TTC549 (cell line): Measurements from ENCODE around the gene B3GAT1.

Experiments
- FAIRE-seq: peaks from 2 replicates; lab custom pipeline; 2012; peaks lifted over from hg19 to GRCh38; lab: Jason Lieb, UNC

The B3GAT1 gene

DNA sequence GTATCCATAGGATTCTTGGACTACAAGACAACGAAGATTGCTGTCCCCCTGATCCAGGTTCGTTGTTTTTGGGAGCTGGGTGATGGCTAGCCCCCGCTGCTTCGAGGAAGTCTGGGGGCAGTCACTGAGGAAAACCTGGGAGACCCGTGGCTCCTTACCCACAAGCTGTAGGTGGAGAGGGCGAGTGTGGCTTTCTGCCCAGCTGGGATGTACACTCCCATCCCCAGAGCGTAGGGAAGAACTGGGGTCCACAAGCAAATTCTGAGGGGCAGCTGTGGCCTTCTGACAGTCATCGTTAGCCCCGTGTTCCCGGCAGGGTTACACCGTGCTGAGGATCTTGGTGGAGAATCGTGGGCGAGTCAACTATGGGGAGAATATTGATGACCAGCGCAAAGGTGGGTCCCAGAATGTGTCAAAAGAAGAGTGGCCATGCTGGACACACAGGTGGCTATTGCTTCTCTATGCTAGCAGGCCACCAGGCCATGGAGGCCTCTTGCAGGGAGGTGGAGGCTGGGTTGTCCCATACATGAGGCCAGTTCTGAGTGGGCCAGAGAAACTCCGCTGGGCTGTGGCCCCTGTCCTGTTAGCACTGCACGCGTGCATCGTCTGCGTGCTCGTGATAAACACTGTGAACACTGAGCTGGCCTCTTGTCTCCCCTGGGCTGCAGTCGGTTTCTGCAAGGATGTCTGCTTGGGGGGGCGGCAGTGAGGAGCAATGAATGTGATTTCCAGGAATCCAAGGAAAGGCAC lies 40.4 kb downstream of the B3GAT1 start:
- no peak for FAIRE-seq

DNA sequence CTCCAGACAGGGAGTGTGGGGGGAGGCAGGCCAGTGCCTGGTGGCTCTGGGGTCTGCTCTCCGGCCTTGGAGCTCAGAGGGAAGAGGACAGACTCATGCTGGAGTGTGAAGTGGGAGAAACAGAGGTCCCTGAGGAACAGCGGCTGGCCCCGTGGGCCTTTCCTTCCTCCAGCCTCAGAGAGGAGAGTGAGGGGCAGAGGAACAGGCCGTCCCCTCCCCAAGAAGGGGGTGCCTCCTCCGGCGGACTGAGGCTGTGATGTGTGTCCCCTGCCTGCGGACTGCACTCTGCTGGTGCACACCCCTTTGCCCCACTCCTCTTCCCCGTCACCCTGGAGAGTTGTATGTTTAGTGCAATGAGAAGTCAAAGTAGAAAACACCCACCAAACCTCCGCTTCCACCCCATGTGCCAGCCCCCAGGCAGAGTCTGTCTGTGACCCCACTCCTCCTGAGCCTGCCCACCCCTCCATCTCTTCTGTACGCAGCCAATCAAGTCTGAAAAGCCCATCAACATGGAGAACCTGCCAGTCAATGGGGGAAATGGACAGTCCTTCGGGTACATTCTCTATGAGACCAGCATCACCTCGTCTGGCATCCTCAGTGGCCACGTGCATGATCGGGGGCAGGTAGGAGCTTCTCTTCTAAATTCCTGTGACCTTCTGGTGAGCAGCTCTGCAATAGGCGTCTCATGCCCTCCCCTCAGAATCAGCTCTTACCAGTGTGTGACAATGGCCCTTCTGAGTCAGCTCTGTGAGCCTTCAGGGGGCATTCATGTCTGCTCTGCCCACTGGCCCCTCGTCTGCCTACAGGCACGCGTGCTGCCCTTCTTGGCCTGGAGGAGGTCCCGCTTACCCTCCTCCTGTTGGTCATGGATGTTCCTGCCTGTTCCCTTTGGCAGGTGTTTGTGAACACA lies 41.3 kb downstream of the B3GAT1 start:
- no peak for FAIRE-seq

- FAIRE-seq = no peak
These were observed 42.2 kb downstream of the B3GAT1 start for GRCh38 chr11:134369656-134370525.

DNA sequence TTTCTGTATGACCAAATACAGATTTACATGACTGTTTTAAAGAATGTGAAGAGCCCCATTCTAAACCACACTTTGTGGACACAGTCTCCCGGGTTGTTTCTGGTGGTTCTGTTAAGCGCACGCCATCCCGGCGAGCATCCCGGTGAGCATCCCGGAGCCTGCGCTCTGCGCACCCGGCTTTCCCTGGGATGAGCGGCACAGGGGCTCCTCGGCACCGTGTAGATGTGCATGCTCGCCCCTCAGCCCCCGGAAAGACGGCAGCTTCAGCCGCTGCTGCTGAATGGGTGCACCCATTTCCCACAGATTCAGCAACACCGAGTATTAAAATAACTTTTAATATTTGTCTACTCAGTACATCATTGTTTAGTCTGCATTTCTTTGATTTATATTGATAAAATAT lies 44.3 kb downstream of the B3GAT1 start:
- FAIRE-seq = no peak

DNA sequence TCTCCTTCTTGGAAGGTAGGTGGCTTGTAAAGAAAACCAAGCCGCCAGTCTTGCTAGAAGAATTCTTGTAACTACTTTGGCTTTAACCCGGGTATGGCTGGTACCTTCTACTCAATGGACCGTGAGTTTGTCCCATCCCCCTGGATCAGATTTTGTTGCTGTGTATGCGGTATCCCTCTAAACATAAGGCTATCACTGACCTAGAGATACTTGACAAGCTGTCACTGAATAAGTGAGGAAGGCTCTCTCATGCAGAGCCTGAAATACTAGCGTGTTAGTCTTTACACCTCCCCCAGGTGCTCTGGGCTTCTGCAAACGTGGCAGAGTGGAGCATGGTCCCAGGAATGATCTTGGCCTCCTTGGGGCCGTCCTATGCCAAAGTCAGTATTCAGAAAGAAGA lies 45.8 kb downstream of the B3GAT1 start:
- FAIRE-seq = no peak

GRCh38 chr11:134365011-134365925 lies 46.8 kb downstream of the B3GAT1 start:
- no peak for FAIRE-seq

- FAIRE-seq = no peak
These were observed 47.8 kb downstream of the B3GAT1 start for GRCh38 chr11:134364261-134364660.

DNA sequence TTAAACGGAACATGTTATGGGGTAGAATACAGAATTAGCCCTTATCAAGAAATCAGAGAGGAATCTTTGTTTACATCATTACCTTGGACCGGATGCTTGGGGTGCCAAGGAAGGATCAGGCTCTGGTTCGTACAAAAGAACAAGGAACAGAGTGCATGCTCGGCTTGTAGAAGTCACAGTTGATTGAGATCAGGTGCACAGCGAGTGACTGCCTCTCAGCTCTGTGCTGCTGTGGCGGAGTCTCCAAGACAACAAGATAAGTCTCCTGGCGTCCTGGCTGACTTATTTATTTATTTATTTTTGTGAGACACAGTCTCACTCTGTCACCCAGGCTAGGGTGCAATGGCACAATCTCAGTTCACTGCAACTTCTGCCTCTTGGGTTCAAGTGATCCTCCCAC lies 48.5 kb downstream of the B3GAT1 start:
- no peak for FAIRE-seq

- no peak for FAIRE-seq
These were observed 48.9 kb downstream of the B3GAT1 start for GRCh38 chr11:134363161-134363560.

- no peak for FAIRE-seq
These were observed 49.7 kb downstream of the B3GAT1 start for GRCh38 chr11:134362192-134362901.

- no peak for FAIRE-seq
These were observed 50.4 kb downstream of the B3GAT1 start for GRCh38 chr11:134361661-134362060.

DNA sequence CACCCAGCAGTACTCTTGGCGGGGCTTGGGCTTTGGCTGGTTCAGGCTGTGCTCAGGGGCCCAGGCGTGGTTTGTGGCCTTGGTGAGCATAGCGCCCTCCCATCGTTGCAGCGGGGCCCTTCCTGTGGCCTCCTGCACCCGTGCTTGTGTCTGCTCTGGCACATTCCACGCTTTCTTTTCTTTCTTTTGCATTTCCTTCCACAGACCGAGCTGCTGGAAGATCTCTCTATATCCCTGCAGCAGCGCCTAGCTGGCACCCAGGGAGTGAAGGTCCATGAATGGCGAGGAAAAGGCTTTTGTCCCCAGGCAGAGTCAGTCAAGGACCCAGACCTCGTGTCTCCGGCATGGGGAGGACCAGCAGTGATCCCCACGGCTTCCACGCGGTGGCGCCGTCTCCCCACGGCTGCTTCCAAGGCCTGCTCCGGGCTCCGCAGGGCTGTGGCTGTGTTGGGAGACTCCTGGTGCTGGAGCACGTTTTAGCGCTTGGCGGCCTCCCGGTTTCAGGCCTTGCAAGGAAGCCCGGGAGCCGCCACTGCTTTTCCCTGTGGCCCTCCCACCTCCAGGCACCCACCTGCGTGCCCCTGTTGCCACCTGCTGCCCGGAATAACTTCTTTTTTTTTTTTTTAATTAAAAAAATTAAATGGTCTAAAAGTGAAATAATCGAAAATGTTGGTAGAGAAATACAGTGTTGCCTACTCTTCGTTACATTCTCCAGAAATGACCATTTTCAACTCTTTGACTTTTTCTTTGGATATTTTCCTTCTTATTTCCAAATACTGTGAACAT lies 51.8 kb downstream of the B3GAT1 start:
- no peak for FAIRE-seq

DNA sequence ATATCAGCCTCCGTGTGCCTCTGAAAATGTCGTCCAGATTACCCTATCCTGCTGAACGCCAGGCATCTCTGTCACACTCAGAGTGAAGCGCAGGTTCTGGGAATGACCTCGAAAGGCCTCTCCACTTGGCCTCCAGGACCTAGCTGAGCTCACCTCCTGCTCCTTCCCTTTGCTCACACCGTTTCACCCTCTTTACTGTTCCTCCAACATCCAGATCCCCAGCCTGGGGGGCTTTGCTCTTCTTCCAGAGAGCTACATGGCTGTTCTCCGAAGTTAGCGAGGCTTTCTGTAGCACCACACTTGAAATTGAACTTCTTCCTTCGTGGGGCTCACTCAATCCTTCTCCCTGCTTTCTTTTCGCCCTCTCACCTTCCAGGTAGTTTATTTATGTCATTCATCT lies 52.4 kb downstream of the B3GAT1 start:
- FAIRE-seq = no peak

GRCh38 chr11:134358856-134359490 lies 53.1 kb downstream of the B3GAT1 start:
- FAIRE-seq = no peak

DNA sequence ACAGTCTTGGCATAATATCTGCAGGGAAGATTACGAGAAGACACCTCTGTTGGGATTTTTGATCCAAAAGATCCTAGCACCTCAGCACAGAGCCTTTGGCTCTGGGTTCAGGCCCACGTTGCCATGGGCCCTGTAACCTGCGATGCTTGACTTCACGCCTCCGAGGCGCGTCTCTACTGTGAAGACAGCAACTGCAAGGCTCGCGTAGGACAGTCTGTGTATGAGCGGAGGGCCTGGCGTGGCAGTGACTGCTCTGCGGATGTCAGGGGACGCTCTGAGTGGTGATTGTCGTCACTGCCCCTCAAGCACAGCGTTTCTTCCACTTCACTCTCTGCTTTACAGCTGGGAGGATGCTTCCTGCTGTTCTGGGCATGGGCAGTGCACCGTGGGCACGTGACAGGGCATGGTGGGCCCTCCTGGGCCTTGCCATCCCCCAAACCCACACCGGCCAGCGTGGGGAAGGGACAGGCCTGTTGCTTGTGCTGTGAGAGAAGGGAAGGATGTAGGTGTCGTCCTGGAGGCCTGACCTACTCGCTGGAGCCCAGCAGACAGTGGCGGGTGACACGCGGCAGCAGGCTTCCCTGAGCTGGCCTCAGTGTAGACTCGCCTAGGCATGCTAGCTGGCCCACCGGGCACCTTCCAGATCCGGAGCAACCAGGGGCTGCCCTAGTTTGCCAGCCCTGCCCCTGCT lies 53.7 kb downstream of the B3GAT1 start:
- no peak for FAIRE-seq

DNA sequence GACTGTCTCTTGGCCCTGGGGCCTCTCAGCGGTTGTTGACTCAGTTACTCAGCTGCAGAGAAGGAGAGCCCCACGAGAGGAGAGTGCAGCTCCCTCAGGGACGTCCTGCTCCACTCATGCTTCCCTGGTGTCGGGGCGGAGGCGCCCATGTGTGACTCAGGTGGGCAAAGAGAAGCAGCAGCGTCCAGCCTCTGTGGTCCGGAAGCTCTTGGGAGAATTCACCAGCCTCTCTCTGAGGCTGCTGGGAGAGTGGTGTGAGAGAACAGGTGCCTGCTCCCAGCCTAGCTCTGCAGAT lies 54.5 kb downstream of the B3GAT1 start:
- no peak for FAIRE-seq

DNA sequence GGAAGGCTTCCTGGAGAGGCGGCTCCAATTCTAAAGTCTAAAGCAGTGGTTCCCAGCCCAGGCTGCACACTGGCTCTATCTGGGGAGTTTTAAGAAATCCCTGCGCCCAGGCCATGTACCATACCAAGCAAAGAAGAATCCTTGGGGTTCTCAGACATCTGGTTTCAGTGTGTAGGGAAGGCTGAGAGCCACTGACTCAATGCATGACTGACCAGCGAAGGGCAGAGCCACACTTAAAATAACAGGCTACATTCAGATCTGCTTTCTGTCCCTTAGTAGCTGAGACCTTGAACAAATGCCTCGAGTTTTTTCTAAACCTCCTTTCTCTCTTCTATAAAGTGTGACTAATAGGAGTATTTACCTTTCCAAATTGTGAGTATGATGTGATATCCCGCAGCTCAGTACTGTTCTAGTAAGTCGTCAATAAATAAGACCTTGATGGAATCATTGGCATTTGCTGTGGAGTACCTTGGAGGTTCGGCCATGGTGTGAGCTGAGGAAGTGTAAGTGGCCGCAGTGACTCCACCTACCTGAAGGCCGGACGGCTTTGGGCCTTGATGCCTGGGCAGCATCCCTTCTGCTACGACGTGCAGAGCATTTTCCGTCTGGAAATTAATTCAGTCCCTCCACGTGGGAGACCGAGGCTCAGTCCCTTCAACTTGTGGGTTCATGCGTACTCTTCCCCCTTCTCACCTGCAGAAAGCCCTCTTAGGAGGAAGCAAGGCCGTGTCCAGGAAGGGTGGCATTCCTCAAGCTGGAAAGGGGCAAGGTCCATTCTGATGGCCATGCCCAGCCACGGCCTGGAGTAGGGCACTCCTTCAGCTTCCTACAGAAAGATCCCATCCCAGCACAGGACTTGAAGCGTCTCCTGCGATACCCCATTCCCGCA lies 55.1 kb downstream of the B3GAT1 start:
- FAIRE-seq = no peak

GRCh38 chr11:134355656-134356055 lies 56.4 kb downstream of the B3GAT1 start:
- FAIRE-seq = no peak
